NCI-H774 (cell line): ENCODE measurements around the gene KCTD20.

ENCODE experiments used
- DNase-seq: peaks from one replicate; lab custom pipeline; 2025; lab: John Stamatoyannopoulos, UW

KCTD20 gene

DNA sequence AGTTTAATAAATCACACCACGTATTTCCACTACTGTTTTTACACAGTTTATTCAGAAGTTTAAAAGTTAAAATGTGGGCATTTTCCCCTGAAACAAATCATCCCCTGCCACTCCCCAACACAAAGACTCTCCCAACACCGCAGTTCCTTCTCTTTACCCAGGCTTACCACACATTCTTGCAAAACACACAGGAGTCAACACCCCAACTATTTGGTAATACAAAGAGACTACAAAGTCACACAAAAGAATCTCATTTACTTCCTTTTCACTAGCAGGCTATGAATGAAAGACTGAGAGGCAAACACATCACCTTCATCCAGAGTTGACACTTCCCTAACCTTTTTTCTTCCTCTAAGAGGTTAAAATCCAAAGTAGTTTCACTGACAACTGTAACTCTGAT lies 51.1 kb downstream of the KCTD20 start:
- no peak for DNase-seq

DNA sequence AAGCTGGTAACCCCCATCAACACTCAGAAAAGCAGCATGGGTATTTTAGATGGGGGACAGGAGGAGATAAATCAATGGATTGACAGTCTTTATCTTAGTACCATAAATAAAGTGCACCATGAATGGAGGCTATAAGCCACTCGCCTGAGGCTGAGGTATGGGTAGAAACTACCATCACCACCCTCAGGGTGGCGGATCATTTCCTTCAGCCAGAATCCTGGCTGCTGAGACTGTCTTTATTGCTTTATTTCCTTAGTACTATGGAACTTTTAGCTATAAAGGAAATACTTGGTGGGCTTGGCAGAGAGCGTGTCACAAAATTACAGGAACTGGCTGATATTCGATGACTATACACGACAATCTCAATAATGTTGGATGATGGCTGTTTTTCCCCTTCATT lies 52.3 kb downstream of the KCTD20 start:
- DNase-seq = no peak

DNA sequence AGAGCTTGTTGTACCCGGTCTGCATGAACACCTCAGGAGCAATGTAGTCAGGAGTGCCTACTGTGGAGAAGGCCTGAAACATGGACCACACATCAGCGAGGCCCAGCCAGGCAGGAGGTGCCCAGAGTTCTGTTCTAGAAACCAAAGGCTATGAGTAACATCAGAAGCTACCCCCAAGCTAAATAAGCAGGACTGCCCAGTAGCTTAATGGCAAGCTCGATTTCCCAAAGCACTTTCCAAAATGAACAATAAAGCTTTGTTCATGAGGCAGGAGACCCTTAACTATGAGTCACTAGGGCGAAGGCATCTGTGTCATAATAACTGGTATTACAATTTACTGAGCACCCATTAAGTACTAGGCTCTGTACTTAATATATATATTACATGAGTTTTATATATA lies 57.1 kb downstream of the KCTD20 start:
- no peak for DNase-seq

DNA sequence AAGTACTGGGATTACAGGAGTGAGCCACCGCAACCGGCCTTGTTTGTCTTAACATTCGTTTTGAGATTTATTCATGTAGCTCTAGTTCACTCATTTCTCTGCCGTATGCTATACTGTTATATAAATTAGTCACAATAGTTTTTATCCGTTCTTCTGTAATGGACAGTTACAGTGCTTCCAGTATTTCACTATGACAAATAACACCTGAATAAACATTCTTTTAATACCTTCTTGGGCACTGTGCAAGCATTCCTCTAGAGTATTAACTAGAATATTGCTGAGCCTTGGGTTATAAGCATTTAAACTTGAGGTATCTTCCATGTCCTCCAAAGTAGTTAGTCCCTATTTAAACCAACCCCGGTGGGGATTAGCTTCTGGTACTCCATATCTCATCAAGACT lies 58.9 kb downstream of the KCTD20 start:
- DNase-seq = no peak

- no peak for DNase-seq
Measured at GRCh38 chr6:36504181-36504580, 61.4 kb downstream of the KCTD20 start.

GRCh38 chr6:36504982-36505381 lies 62.2 kb downstream of the KCTD20 start:
- no peak for DNase-seq

GRCh38 chr6:36505744-36506534 lies 63.1 kb downstream of the KCTD20 start:
- no peak for DNase-seq

DNA sequence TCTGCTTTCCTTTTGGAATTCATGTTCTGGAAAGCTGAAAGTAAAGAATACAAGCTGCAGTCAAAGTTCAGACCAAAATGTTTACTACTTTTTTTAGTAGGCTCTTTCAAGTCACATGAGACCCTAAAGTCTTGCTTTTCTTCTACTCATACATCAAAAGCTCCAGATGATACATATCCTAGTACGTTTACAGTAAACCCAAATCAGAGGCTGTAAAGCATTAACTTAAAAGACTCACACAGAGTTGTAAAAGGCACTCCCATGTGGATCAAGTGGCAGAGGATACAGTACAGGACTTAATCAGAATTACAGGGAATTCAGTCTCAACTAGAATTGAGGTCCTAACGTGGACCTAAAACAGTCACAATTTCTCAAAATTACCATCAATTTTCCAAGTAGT lies 63.8 kb downstream of the KCTD20 start:
- DNase-seq = no peak

- no peak for DNase-seq
Measured at GRCh38 chr6:36508532-36508931, 65.7 kb downstream of the KCTD20 start.

DNA sequence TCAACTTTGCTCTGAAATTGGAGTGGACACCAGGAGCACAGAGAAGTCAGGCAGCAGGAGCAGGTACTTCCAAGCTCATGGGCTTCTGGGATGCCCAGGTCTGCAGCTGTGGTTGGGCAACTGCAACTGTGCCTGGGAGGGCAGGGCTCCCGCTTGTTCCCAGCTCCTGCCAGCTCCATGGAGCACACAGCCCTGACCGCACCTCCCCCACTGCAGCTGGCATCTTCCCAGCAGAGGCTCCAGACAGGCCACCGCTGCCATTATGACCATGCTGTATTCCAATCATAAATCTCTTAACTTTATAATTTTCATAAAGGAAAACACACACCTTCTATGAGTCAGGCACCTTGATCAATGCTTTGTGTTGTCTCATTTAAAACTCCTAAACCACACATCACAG lies 67.6 kb downstream of the KCTD20 start:
- no peak for DNase-seq

DNA sequence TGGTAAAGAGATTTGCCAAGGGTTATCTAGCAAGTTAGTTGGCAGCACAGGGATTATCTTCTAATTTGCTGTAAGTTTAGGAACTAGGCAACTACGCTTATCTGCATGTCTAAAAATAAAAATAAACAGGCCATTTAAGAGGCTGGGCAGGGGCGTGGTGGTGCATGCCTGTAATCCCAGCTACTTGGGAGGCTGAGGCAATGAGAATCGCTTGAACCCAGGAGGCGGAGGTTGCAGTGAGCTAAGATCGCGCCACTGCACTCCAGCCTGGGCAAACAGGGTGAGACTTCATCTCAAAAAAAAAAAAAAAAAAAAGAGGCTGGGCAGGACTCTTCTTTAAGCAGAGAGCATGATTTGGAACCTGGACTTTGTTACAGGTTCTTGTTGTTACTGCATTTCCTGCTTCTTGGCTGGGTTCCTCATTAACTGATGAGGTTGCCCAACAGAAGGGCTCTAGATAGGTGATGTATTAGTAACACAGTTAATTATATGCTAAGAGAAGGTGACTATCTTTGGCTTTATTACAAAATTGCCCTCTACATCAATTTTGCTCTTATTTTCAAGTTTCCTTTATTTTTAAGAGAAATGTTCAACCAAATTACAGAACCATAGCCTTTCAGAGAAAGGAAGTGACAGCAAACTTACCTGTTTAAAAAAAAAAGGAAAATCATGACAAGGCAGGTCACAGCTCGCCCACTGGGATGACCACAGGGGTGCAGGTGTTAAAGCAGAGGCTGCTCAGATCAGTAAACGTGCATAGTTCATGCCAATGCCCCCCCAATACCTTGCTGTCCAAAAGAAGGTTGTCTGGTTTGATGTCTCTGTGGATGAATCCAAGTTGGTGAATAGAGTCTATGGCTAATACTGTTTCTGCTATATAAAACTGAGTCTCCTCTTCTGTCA lies 72.0 kb downstream of the KCTD20 start:
- no peak for DNase-seq

DNA sequence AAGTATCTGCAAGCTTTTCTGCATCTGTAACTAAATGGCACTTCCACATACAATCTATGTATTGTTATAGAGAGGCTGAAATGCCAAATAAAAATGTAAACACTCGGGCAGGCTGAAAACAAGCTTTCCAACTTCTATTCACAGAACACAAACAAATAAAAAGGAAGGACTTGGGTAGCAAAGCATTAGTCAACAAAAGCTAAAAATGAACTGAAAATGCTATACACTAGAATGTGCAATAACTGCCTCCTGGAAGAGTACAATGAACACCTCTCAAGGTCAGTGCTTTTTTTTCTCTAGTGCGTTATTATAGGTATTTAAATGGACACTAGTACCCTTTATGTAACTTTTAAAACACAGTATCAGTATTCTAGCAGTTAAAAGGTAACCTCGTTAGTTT lies 73.0 kb downstream of the KCTD20 start:
- no peak for DNase-seq

DNA sequence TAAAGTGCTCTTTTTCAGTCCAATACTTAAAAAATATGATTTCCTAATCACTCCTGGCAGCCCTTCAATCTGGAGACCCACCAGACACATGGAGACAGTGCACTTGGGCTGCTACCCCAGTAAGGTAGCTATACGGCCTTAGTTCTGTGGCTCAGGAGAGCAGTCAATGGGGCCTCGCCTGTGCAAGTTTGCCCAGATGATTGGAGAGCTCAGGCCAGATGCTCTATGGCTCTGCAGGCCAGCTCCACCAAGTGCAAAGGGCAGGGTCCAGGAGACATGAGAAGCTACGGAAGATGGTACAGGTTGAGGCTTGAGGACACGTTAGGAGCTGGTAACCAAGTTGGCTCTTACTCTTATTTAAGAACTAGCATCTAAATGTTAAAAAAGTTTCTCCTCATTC lies 73.8 kb downstream of the KCTD20 start:
- DNase-seq = no peak

GRCh38 chr6:36516988-36517387 lies 74.2 kb downstream of the KCTD20 start:
- DNase-seq = no peak

GRCh38 chr6:36517408-36517807 lies 74.6 kb downstream of the KCTD20 start:
- DNase-seq = no peak

- DNase-seq = no peak
Measured at GRCh38 chr6:36519352-36519751, 76.6 kb downstream of the KCTD20 start.

DNA sequence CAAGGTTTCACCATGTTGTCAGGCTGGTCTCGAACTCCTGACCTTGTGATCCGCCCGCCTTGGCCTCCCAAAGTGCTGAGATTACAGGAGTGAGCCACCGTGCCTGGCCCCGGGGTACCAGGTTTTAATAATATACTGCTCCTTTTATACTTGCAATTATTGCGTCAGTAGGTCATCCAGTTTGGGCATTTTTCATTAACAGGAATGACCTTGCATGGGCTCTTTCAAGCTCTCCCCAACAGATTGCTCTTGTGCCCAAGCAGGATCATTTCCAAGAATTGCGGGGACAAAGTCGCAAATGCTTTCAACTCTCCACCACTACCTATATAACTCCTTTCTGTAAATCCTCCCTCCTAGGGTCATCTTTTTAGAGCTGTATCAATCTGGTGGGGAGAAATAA lies 80.7 kb downstream of the KCTD20 start:
- DNase-seq = no peak

GRCh38 chr6:36523936-36524499 lies 81.2 kb downstream of the KCTD20 start:
- DNase-seq = no peak

DNA sequence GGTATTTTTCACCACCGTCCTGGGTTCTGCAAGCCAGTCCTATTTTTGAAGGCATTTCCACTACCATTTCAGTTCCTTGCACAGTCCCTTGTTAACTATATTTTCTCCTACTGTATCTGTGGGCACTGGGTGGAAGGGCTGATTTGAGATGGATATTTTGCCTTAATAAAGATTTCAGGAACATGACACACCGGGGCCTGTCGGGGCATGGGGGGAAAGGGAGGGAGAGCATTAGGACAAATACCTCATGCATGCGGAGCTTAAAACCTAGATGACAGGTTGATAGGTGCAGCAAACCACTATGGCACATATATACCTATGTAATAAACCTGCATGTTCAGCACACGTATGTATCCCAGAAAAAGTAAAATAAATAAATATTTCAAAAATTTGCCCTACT lies 82.1 kb downstream of the KCTD20 start:
- no peak for DNase-seq

DNA sequence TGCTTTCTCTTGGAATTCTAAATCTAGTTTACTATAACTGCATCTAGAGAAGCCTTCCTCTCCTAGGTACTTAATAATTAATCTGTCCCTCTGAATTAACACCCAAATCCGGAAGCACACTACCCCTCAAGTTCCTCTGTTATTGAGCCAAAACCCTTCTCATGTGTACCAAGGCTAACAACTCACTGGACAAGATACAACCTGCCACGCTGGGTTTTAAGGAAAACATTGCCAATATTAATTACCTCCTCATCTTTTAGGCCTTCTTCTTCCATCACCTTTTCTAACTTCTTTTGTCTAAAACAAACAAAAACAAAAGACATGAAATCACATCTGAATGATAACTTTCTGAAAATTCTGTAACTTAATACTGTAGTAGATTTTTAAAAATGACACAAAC lies 82.5 kb downstream of the KCTD20 start:
- no peak for DNase-seq

- no peak for DNase-seq
Measured at GRCh38 chr6:36526066-36526465, 83.3 kb downstream of the KCTD20 start.

GRCh38 chr6:36533321-36533720 lies 90.5 kb downstream of the KCTD20 start:
- no peak for DNase-seq
